GM23248 (cell line): ENCODE data around the gene TMEM139.

Experiments
- EZH2 ChIP-seq: fragments of 200-600 bp; sonication (generic); IDR thresholded peaks from 2 replicates; pipeline ENCODE4 v1.6.1; 2018; ENCODE audit warnings: antibody characterized with exemption, mild to moderate bottlenecking; ENCODE audit not compliant: insufficient read depth, poor library complexity, severe bottlenecking
- EZH2phosphoT487 ChIP-seq: fragments of 200-600 bp; sonication (generic); IDR thresholded peaks from 2 replicates; pipeline ENCODE4 v1.6.1; 2018; ENCODE audit warnings: antibody characterized with exemption, moderate library complexity, mild to moderate bottlenecking, low read depth; ENCODE audit not compliant: insufficient read depth

GRCh38 chr7:143295870-143296269, 11.1 kb downstream of the TMEM139 start:
- TF ChIP-seq EZH2phosphoT487 (no peak), EZH2 (no peak)
